GM10248 (cell line): ENCODE results near the gene RHOH.

Source experiments
- CTCF ChIA-PET: fragments of 300-600 bp; sonication (Branson Sonifier 250); formaldehyde crosslinking; extraction: SDS; loops from one replicate; lab custom pipeline; 2021; ENCODE audit warnings: antibody characterized with exemption; lab: Yijun Ruan, JAX
- POLR2A ChIA-PET: fragments of 350-650 bp; sonication (Branson Sonifier 250); formaldehyde crosslinking; extraction: SDS; loops from one replicate; lab custom pipeline; 2020; ENCODE audit warnings: antibody characterized with exemption; lab: Yijun Ruan, JAX
- DNase-seq: peaks from one replicate; pipeline ENCODE4 v3.0.0; 2012; ENCODE audit errors: extremely low spot score
- CTCF ChIP-seq: IDR thresholded peaks from 2 replicates; pipeline ENCODE4 v1.5.1; 2012; ENCODE audit warnings: mild to moderate bottlenecking, low read depth; ENCODE audit errors: extremely low read depth, missing control alignments, control extremely low read depth

Gene RHOH

GRCh38 chr4:40251366-40251765 lies 54.5 kb downstream of the RHOH start:
- no peak for TF ChIP-seq CTCF
- no peak for DNase-seq
- ChIA-PET CTCF (interaction anchor here (1.4 kb wide), 1 partner anchor 22 kb away, joined by 3 read pairs; no protein-coding TSS in a partner anchor), POLR2A (no interaction called here)

- POLR2A ChIA-PET = no interaction called here
- CTCF ChIA-PET = interaction anchor here (1.2 to 1.5 kb wide), 2 partner anchors 14 to 56 kb away, joined by 4 to 5 read pairs; no protein-coding TSS in a partner anchor
- DNase-seq = no peak
- no peak for TF ChIP-seq CTCF
Measured at GRCh38 chr4:40253906-40254305, 57.1 kb downstream of the RHOH start.

- CTCF ChIA-PET = interaction anchor here (1.2 to 1.5 kb wide), 2 partner anchors 15 to 55 kb away, joined by 4 to 5 read pairs; no protein-coding TSS in a partner anchor
Measured at GRCh38 chr4:40254608-40255392, 58.0 kb downstream of the RHOH start.

GRCh38 chr4:40255393-40256281 lies 58.8 kb downstream of the RHOH start:
- no peak for TF ChIP-seq CTCF
- ChIA-PET POLR2A (no interaction called here), CTCF (interaction anchor here (1.1 to 1.5 kb wide), 3 partner anchors 33 to 69 kb away, joined by 3 to 4 read pairs (median 3); no protein-coding TSS in a partner anchor)
- DNase-seq = no peak

More at GRCh38 chr4:40254608-40255392, 58.0 kb downstream of the RHOH start:
- no peak for TF ChIP-seq CTCF
- POLR2A ChIA-PET = no interaction called here
- DNase-seq = no peak

- no peak for DNase-seq
- ChIA-PET POLR2A (no interaction called here), CTCF (interaction anchor here (0.8 to 1.5 kb wide), 4 partner anchors 32 to 587 kb away, joined by 3 to 4 read pairs (median 3); no protein-coding TSS in a partner anchor)
- no peak for TF ChIP-seq CTCF
Measured at GRCh38 chr4:40256329-40256728, 59.5 kb downstream of the RHOH start.

- POLR2A ChIA-PET = no interaction called here
- CTCF ChIA-PET = interaction anchor here (0.7 to 1.5 kb wide), 5 partner anchors 19 to 587 kb away, joined by 3 to 4 read pairs (median 3); no protein-coding TSS in a partner anchor
Measured at GRCh38 chr4:40256817-40257216, 60.0 kb downstream of the RHOH start.

More at GRCh38 chr4:40256817-40257216, 60.0 kb downstream of the RHOH start:
- no peak for DNase-seq
- no peak for TF ChIP-seq CTCF
